K562 (cell line): ENCODE measurements around the gene CDKL5. TPM values are rescaled to one million over a fixed set of nuclear protein-coding genes. Genes with fewer than 3 reads are reported as not detected.

Source experiments
- ATAC-seq: fragments of 200-7000 bp; cut with Tn5 transposase; 3 replicates; pipeline ENCODE4 v1.9.1; 2020; ENCODE audit warnings: moderate library complexity
- BruUV-seq: library from RNA; stranded (reverse); fragments of 400-500 nt; replicated peaks from 2 replicates; lab custom pipeline; 2021; lab: Mats Ljungman, UMichigan
- CTCF ChIA-PET: fragments of 300-600 bp; formaldehyde crosslinking; extraction: SDS; loops from one replicate; lab custom pipeline; 2021; ENCODE audit warnings: low intra/inter-chr PET ratio; lab: Yijun Ruan, JAX
- POLR2A ChIA-PET: fragments of 300-600, 350-650 bp; sonication (Branson Sonifier 250); formaldehyde crosslinking; extraction: SDS; loops from one replicate; lab custom pipeline; 2021; ENCODE audit warnings: antibody characterized with exemption, inconsistent platforms; lab: Yijun Ruan, JAX
- DNase-seq, 4 experiments: peaks; one replicate each; pipeline versions ENCODE4 v3.0.0 to v3.0.0-alpha.2; 2011 to 2018; ENCODE audit warnings: low spot score in 3 of 4, mixed read lengths in 3 of 4; ENCODE audit errors: extremely low read depth in 1 of 4
- FAIRE-seq: peaks from 2 replicates; lab custom pipeline; 2011; peaks lifted over from hg19 to GRCh38; lab: Jason Lieb, UNC
- H2AFZ ChIP-seq: 2 replicates; pipeline ENCODE4 v1.6.0; 2011; ENCODE audit warnings: low read depth, low read length, control low read depth, inconsistent platforms
- H3K27ac ChIP-seq: fragments of 200-600 bp; 3 replicates; pipeline ENCODE4 v1.8.0; 2011; ENCODE audit warnings: low read depth, mild to moderate bottlenecking, control low read depth, inconsistent platforms, low read length, moderate library complexity, mixed read lengths; ENCODE audit errors: extremely low read depth
- H3K27me3 ChIP-seq, 2 experiments: fragments of 300-600 bp in 1 of 2; 2 replicates in 1 of 2; 3 replicates in 1 of 2; pipeline versions ENCODE4 v1.6.0 to v1.8.0; 2011; ENCODE audit warnings: inconsistent platforms in 2 of 2, low read length in 2 of 2, mild to moderate bottlenecking in 1 of 2, mixed read lengths in 1 of 2, moderate library complexity in 1 of 2; ENCODE audit not compliant: control insufficient read depth in 2 of 2, insufficient read depth in 2 of 2
- H3K36me3 ChIP-seq: fragments of 300-600 bp; 3 replicates; pipeline ENCODE4 v1.8.0; 2011; ENCODE audit warnings: mild to moderate bottlenecking, low read length, inconsistent platforms; ENCODE audit not compliant: control insufficient read depth, insufficient read depth
- H3K4me1 ChIP-seq, 2 experiments: fragments of 200-600 bp in 1 of 2; replicated peaks in 1 of 2; 2 replicates in 1 of 2; 3 replicates in 1 of 2; pipeline versions ENCODE4 v1.5.1 to v1.8.0; 2011; ENCODE audit warnings: inconsistent platforms in 2 of 2, low read length in 2 of 2, mild to moderate bottlenecking in 1 of 2, mixed read lengths in 1 of 2, moderate library complexity in 1 of 2; ENCODE audit not compliant: control insufficient read depth in 2 of 2, insufficient read depth in 2 of 2
- H3K4me2 ChIP-seq: 2 replicates; pipeline ENCODE4 v1.6.1; 2011; ENCODE audit warnings: low read length, control low read depth, inconsistent platforms, mixed read lengths; ENCODE audit not compliant: insufficient read depth
- H3K4me3 ChIP-seq: fragments of 200-600 bp; sonication (generic), shearing (Covaris generic); 2 replicates; pipeline ENCODE4 v1.5.1; 2016; ENCODE audit warnings: control low read depth, inconsistent platforms
- H3K79me2 ChIP-seq: fragments of 200-600 bp; 3 replicates; pipeline ENCODE4 v1.8.0; 2011; ENCODE audit warnings: low read length, inconsistent platforms; ENCODE audit not compliant: control insufficient read depth, insufficient read depth
- H3K9ac ChIP-seq, 2 experiments: 2 replicates each; pipeline versions ENCODE4 v1.6.0 to v1.6.1; 2011; ENCODE audit warnings: low read depth in 2 of 2, low read length in 2 of 2, control low read depth in 1 of 2, inconsistent platforms in 1 of 2, mild to moderate bottlenecking in 1 of 2, mixed read lengths in 1 of 2; ENCODE audit not compliant: insufficient read depth in 1 of 2
- H3K9me1 ChIP-seq: one replicate; pipeline ENCODE4 v1.6.0; 2011; ENCODE audit warnings: inconsistent platforms, mild to moderate bottlenecking, low read length, moderate library complexity; ENCODE audit not compliant: control insufficient read depth, insufficient read depth
- H3K9me3 ChIP-seq: replicated peaks from 2 replicates; pipeline ENCODE4 v1.5.1; 2011; ENCODE audit warnings: low read depth, low read length, inconsistent platforms; ENCODE audit not compliant: control insufficient read depth, insufficient read depth
- H4K20me1 ChIP-seq: replicated peaks from 2 replicates; pipeline ENCODE4 v1.6.1; 2011; ENCODE audit warnings: low read length, inconsistent platforms, mixed read lengths; ENCODE audit not compliant: control insufficient read depth, insufficient read depth
- FOS ChIP-seq: IDR thresholded peaks from 3 replicates; pipeline ENCODE4 v1.6.1; 2011; ENCODE audit not compliant: insufficient read length; ENCODE audit errors: extremely low read depth
- MBD1 ChIP-seq: fragments of 250-450 bp; sonication (Bioruptor Pico); IDR thresholded peaks from 2 replicates; pipeline ENCODE4 v1.8.0; 2022; ENCODE audit warnings: inconsistent platforms
- PCBP1 ChIP-seq: fragments of 200-400 bp; formaldehyde crosslinking; IDR thresholded peaks from 2 replicates; pipeline ENCODE4 v1.6.1; 2018; ENCODE audit warnings: mild to moderate bottlenecking, low read depth, low read length; ENCODE audit not compliant: poor library complexity, severe bottlenecking
- ZNF436 ChIP-seq: fragments of 250-450, 450-650 bp; sonication (Bioruptor Pico); formaldehyde crosslinking; IDR thresholded peaks from 2 replicates; pipeline ENCODE4 v1.7.0; 2020; ENCODE audit warnings: mild to moderate bottlenecking
- ZNF76 ChIP-seq: fragments of 250-450 bp; sonication (Bioruptor Pico); IDR thresholded peaks from 2 replicates; pipeline ENCODE4 v1.4.0; 2020; ENCODE audit warnings: mild to moderate bottlenecking, moderate library complexity, borderline replicate concordance
- WGBS: fragments of 100-300 bp; shearing (Covaris generic); methylation state at CpG from one replicate; pipeline ENCODE4 v1.1.6; 2016; ENCODE audit warnings: low coverage, mixed read lengths; ENCODE audit not compliant: insufficient coverage; ENCODE audit errors: missing lambda C conversion rate; 5-methylcytosine and 5-hydroxymethylcytosine counted together
- in situ Hi-C: fragments of 300-500 bp; cut with MboI; formaldehyde crosslinking; loops from 4 replicates; pipeline ENCODE4 v1.15.0; 2018; ENCODE audit warnings: inconsistent platforms, mixed read lengths
- intact Hi-C: fragments of 100-400 bp; cut with micrococcal nuclease; formaldehyde crosslinking; loops from 2 replicates; pipeline ENCODE4 v1.14.2; 2022
- polyA plus RNA-seq, 8 experiments: library from polyadenylated mRNA; depleted of rRNA in 4 of 8; stranded (reverse) in 5 of 8; unstranded in 3 of 8; fragments of >200 nt; fragmentation: Nextera tagmentation in 2 of 8; fragmentation: Illumina TruSeq in 1 of 8; extraction: Ambion mirVana in 2 of 8; extraction: Trizol in 1 of 8; gene quantifications; 2 replicates each; pipeline versions ENCODE4 v1.2.1 to v1.2.3, GENCODE V29; 2011 to 2014; ENCODE audit warnings: inconsistent platforms in 1 of 8, missing spikeins in 1 of 8
- total RNA-seq, 7 experiments: library from RNA; depleted of rRNA in 6 of 7; stranded (reverse); fragments of >200 nt in 6 of 7; fragmentation: Illumina TruSeq in 2 of 7; extraction: Trizol in 2 of 7; gene quantifications; 2 replicates each; pipeline versions ENCODE4 v1.2.1 to v1.2.3, GENCODE V29; 2011 to 2021; ENCODE audit warnings: low replicate concordance in 1 of 7

The CDKL5 gene
- total and polyA plus RNA-seq, 9 of the 15 experiments (the other 6 are each of a cell fraction or from before 2014, with no cell fraction given): under 0.01 to 0.21 (median 0.04) TPM

- no peaks in the 10 kb centered on the region for H3K9me1 ChIP-seq
- H3K4me3 ChIP-seq: no peak overlapping the region
- 0% methylated on average over 1 of the region's 1 CpG for WGBS
- BruUV-seq: no TSS peak
- no peaks in the 10 kb centered on the region for H3K4me1 ChIP-seq
- ATAC-seq (no peak), DNase-seq (no peak), FAIRE-seq (no peak)
- H4K20me1 ChIP-seq: no peaks in the 10 kb centered on the region
- H3K79me2 ChIP-seq: no peaks in the 10 kb centered on the region
- intact Hi-C loops: no loop called here
- H3K9ac ChIP-seq: no peak overlapping the region
- H3K36me3 ChIP-seq: no peaks in the 10 kb centered on the region
- H3K4me2 ChIP-seq: no peak overlapping the region
- POLR2A ChIA-PET: no interaction called here
- no peak overlapping the region for H2AFZ ChIP-seq
- CTCF ChIA-PET: no interaction called here
- TF ChIP-seq ZNF76 (CRISPR knock-in tag): no peak
- TF ChIP-seq MBD1: no peak
- TF ChIP-seq ZNF436 (CRISPR knock-in tag): no peak
- no peak for TF ChIP-seq PCBP1
- no peak for TF ChIP-seq FOS
- TF ChIP-seq, all 486 proteins: peak for 0
- in situ Hi-C loops: no loop called here
- H3K27ac ChIP-seq: no peak overlapping the region
- no peaks in the 10 kb centered on the region for H3K9me3 ChIP-seq
- H3K27me3 ChIP-seq: peaks cover 0 to 9% of the 10 kb centered on the region in 2 experiments; a peak in 2 of 5 replicates
Measured at GRCh38 chrX:18691431-18691830, 266.0 kb downstream of the CDKL5 start.
